Esophagus squamous epithelium (tissue), 5 donors: ENCODE measurements around the gene TCF12. TPM values are rescaled to one million over a fixed set of nuclear protein-coding genes. Genes with fewer than 3 reads are reported as not detected.
"Not testable (repeated sequence)": the region's sequence is repeated elsewhere in the genome, so short reads cannot be mapped to it uniquely, and the experiment has no call there.

ENCODE experiments used
- DNase-seq: peaks from one replicate; lab custom pipeline; 2025; lab: John Stamatoyannopoulos, UW
- H3K27ac ChIP-seq, 4 donors: fragments of 200-600 bp; sonication (generic); one replicate each; pipeline ENCODE4 v1.5.1; 2016 to 2019; ENCODE audit warnings: mild to moderate bottlenecking in 1 of 4
- H3K27me3 ChIP-seq, 4 donors: fragments of 200-600 bp; sonication (generic); 1 replicate in 3 of 4; 2 replicates in 1 of 4; pipeline versions ENCODE4 v1.5.1 to v1.6.0; 2017 to 2021; ENCODE audit warnings: antibody characterized with exemption in 1 of 4
- H3K36me3 ChIP-seq, 3 donors: fragments of 200-600 bp; sonication (generic); one replicate each; pipeline ENCODE4 v1.5.1; 2016 to 2019
- H3K4me1 ChIP-seq, 3 donors: fragments of 200-600 bp; sonication (generic); one replicate each; pipeline ENCODE4 v1.5.1; 2017 to 2019
- H3K4me3 ChIP-seq, 4 donors: fragments of 200-600 bp; sonication (generic); 1 replicate in 3 of 4; 2 replicates in 1 of 4; pipeline ENCODE4 v1.5.1; 2016 to 2019; ENCODE audit warnings: mild to moderate bottlenecking in 2 of 4, moderate library complexity in 1 of 4
- H3K9me3 ChIP-seq, 3 donors: fragments of 200-600 bp; sonication (generic); one replicate each; pipeline ENCODE4 v1.5.1; 2016 to 2019
- POLR2A ChIP-seq, 4 donors: fragments of 450-650 bp; IDR thresholded peaks; one replicate each; pipeline ENCODE4 v1.6.1; 2017; ENCODE audit warnings: antibody characterized with exemption in 4 of 4, mild to moderate bottlenecking in 4 of 4, moderate library complexity in 3 of 4
- WGBS, 2 donors: methylation state at CpG; one replicate each; pipeline ENCODE4 v1.1.5; 2018; 5-methylcytosine and 5-hydroxymethylcytosine counted together
- intact Hi-C: fragments of 100-400 bp; cut with DNase I; formaldehyde crosslinking; loops from one replicate; pipeline ENCODE4 v1.15.0; 2022
- total RNA-seq, 4 donors: library from RNA; depleted of rRNA; stranded (reverse); fragments of >200 nt; gene quantifications; one replicate each; pipeline ENCODE4 v1.1.0, GENCODE V29; 2016
- TF ChIP-seq, protein P1 (sequence below), 6 experiments: fragments of 450-650 bp in 4 of 6; fragments of 200-600 bp in 2 of 6; sonication (generic) in 2 of 6; IDR thresholded peaks; one replicate each; pipeline ENCODE4 v1.5.1; 2016 to 2019; ENCODE audit warnings: antibody characterized with exemption in 6 of 6, mild to moderate bottlenecking in 4 of 6, moderate library complexity in 4 of 6
- donor health status: DM: yes; HTN: yes; CAD: no.

TCF12 gene
- total RNA-seq, 4 donors from 2014 or later, result 28.5 to 90.4 (median 51.3) TPM

DNA sequence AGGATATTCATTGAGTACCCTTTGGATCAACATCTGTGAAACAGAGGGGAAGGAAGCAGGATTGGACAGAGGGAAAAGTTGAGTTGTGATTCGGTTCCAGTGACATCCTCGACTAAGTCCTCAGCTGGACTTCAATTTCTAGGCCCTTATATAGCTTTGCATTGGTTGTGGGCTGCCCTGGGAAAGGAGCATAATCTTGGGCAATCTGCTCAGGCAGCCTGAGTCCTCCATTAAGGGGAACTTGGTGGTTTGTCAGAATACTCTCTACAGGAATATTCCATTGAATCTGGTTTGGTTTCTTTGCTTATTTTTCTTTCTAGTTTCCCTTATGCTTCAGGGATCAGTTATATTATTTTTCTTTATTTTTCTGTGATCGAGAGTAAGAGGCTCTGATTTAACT, 94.1 kb downstream of the TCF12 start:
- Histone ChIP-seq H3K4me3 (no peak overlapping the region), H3K27ac (no peak overlapping the region), H3K4me1 (peaks cover 0 to 5% (median 0%) of the 10 kb centered on the region in 3 donors), H3K9me3 (no peaks in the 10 kb centered on the region), H3K36me3 (no peaks in the 10 kb centered on the region), H3K27me3 (no peaks in the 10 kb centered on the region)
- 75 to 83% methylated on average over 3 of the region's 3 CpGs for WGBS, 2 donors
- intact Hi-C loops, result no loop called here
- DNase-seq, result no peak
- no peak for TF ChIP-seq POLR2A (IDR thresholded peaks at IDR 0.05)
- TF ChIP-seq, protein P1, sequence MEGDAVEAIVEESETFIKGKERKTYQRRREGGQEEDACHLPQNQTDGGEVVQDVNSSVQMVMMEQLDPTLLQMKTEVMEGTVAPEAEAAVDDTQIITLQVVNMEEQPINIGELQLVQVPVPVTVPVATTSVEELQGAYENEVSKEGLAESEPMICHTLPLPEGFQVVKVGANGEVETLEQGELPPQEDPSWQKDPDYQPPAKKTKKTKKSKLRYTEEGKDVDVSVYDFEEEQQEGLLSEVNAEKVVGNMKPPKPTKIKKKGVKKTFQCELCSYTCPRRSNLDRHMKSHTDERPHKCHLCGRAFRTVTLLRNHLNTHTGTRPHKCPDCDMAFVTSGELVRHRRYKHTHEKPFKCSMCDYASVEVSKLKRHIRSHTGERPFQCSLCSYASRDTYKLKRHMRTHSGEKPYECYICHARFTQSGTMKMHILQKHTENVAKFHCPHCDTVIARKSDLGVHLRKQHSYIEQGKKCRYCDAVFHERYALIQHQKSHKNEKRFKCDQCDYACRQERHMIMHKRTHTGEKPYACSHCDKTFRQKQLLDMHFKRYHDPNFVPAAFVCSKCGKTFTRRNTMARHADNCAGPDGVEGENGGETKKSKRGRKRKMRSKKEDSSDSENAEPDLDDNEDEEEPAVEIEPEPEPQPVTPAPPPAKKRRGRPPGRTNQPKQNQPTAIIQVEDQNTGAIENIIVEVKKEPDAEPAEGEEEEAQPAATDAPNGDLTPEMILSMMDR (IDR thresholded peaks at IDR 0.05), result no peak

DNA sequence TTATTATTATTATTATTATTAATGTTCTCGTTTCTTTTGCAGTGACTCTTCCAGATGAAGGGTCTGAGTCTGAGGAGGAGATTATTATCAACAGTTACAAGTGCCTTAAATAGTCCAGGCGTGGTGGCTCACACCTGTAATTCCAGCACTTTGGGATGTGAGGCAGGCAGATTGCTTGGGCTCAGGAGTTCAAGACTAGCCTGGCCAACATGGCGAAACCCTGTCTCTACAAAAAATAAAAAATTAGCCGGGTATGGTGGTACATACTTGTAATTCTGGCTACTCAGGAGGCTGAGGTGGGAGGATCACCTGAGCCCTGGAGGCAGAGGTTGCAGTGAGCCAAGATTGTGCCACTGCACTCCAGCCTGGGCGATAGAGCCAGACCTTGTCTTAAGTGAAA, 96.5 kb downstream of the TCF12 start:
- H3K27me3 ChIP-seq, H3K9me3 ChIP-seq, H3K4me3 ChIP-seq, intact Hi-C loops, DNase-seq, H3K36me3 ChIP-seq, H3K27ac ChIP-seq: not testable (repeated sequence)
- H3K4me1 ChIP-seq, result peaks cover 0 to 12% (median 0%) of the 10 kb centered on the region in 3 donors
- 95 to 100% methylated on average over 4 to 5 of the region's 5 CpGs for WGBS, 2 donors

DNA sequence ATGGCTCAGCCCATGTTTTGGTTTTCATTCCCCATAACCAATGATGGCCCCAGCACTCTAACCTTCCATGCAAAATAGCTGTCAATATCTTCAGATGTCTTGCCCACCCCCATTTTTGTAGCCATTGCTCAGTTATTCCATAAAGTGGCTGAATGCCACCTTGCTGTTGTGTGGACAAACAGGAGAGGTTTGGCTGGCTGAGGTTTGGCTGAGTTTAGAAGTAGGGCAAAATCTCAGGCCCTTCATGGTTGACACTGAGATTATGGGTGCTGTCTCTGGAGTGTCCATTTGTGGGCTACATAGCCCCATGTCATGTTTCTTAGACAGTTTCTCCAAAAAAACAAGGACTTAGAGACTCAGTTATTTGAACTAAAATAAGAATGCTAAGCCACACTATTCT, 96.9 kb downstream of the TCF12 start:
- Histone ChIP-seq H3K27ac (no peak overlapping the region), H3K36me3 (no peaks in the 10 kb centered on the region), H3K27me3 (no peaks in the 10 kb centered on the region), H3K4me1 (peaks cover 0 to 14% (median 0%) of the 10 kb centered on the region in 3 donors), H3K4me3 (no peak overlapping the region), H3K9me3 (no peaks in the 10 kb centered on the region)
- TF ChIP-seq, protein P1 (IDR thresholded peaks at IDR 0.05), result no peak
- no peak for TF ChIP-seq POLR2A (IDR thresholded peaks at IDR 0.05)
- no peak for DNase-seq
- intact Hi-C loops, result no loop called here

DNA sequence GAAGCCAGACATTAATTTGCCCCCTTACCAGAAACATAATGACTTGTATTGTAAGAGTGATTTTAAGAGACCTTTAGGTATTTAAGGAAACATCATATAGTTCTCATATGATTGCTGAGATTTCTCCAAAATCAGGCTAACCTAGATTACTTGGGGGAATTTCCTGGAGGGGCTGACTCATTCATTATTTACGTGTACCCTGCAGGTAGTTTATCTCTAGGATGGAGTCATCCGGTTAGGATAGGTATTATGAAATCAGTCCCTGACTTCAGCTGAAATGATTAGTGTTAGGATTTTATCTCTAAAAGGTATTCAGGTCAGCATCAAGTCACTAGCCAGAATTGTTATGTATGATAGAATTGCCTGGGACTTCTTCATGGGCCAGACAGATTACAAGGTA, 97.5 kb downstream of the TCF12 start:
- no peak overlapping the region for H3K4me3 ChIP-seq
- no peak for TF ChIP-seq POLR2A (IDR thresholded peaks at IDR 0.05)
- TF ChIP-seq, protein P1 (IDR thresholded peaks at IDR 0.05), result no peak
- H3K9me3 ChIP-seq, result no peaks in the 10 kb centered on the region
- H3K27me3 ChIP-seq, result no peaks in the 10 kb centered on the region
- 39 to 50% methylated on average over 2 of the region's 2 CpGs for WGBS, 2 donors
- H3K36me3 ChIP-seq, result no peaks in the 10 kb centered on the region
- intact Hi-C loops, result no loop called here
- no peak overlapping the region for H3K27ac ChIP-seq
- peaks cover 0 to 14% (median 0%) of the 10 kb centered on the region in 3 donors for H3K4me1 ChIP-seq
- DNase-seq, result no peak

DNA sequence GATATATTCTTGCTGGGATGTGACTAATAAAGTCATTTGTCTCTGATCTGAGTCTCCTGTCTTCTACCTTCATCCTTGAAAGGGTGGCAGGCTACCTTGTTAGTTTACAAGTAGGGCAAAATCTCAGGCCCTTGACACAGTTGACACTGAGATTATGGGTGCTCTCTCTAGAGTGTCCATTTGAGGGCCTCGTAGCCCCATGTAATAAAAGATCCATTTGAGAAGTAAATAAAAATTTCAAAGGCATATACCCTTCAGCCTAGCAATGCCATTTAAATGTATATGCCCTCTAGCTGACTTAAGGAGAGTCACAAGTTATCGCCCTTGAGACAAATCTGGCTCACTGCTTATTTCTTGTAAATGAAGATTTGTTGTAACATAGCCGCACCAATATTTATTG, 98.6 kb downstream of the TCF12 start:
- Histone ChIP-seq H3K4me1 (peaks cover 0 to 14% (median 0%) of the 10 kb centered on the region in 3 donors), H3K36me3 (no peaks in the 10 kb centered on the region), H3K9me3 (no peaks in the 10 kb centered on the region), H3K27ac (no peak overlapping the region), H3K4me3 (no peak overlapping the region), H3K27me3 (no peaks in the 10 kb centered on the region)
- TF ChIP-seq, protein P1 (IDR thresholded peaks at IDR 0.05), result no peak
- no peak for TF ChIP-seq POLR2A (IDR thresholded peaks at IDR 0.05)
- intact Hi-C loops, result no loop called here
- 98 to 100% methylated on average over 3 of the region's 3 CpGs for WGBS, 2 donors
- DNase-seq, result no peak

DNA sequence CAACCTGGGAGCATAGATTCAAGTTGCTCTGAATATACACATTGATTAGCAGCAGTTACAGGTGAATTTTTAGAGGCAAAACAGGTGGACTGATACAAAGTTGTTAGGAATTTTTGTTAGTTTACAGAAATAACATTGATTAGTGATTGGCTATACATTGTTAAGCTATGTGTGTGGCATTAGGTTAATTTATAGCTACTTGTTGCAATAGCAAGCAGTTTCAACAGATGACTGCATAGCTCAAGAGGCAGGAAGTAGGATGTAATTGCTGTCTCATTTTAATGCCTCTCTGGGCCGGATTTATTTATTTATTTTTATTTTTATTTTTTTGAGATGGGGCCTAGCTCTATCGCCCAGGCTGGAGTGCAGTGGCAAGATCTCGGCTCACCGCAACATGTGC, 99.7 kb downstream of the TCF12 start:
- TF ChIP-seq, protein P1 (IDR thresholded peaks at IDR 0.05), result no peak
- no peak for TF ChIP-seq POLR2A (IDR thresholded peaks at IDR 0.05)
- 62 to 73% methylated on average over 3 to 4 of the region's 4 CpGs for WGBS, 2 donors

More for the DNA sequence above, 99.7 kb downstream of the TCF12 start:
- no peak for DNase-seq
- no peak overlapping the region for H3K4me3 ChIP-seq
- no peaks in the 10 kb centered on the region for H3K36me3 ChIP-seq
- no peak overlapping the region for H3K27ac ChIP-seq
- intact Hi-C loops, result no loop called here
- H3K9me3 ChIP-seq, result no peaks in the 10 kb centered on the region
- no peaks in the 10 kb centered on the region for H3K27me3 ChIP-seq
- peaks cover 0 to 14% (median 0%) of the 10 kb centered on the region in 3 donors for H3K4me1 ChIP-seq
